H1 (cell line): ENCODE data around the gene ARHGAP28.

Experiments used
- CHD2 ChIP-seq: IDR thresholded peaks from 2 replicates; pipeline ENCODE4 v1.6.1; 2012; ENCODE audit warnings: low read length, improper control_type of control experiment
- CTCF ChIP-seq, 3 experiments: IDR thresholded peaks; 1 replicate in 2 of 3; 2 replicates in 1 of 3; pipeline versions ENCODE4 v1.5.1 to v1.6.1; 2011; ENCODE audit warnings: low read length in 3 of 3, mild to moderate bottlenecking in 3 of 3, inconsistent platforms in 2 of 3, low read depth in 1 of 3, moderate library complexity in 1 of 3; ENCODE audit not compliant: insufficient read depth in 1 of 3; ENCODE audit errors: control extremely low read depth in 1 of 3
- HDAC2 ChIP-seq, 2 experiments: fragments of 300-600 bp in 1 of 2; sonication (generic) in 1 of 2; IDR thresholded peaks; 2 replicates each; pipeline ENCODE4 v1.6.1; 2011 to 2012; ENCODE audit warnings: low read depth in 2 of 2, low read length in 2 of 2, mild to moderate bottlenecking in 2 of 2, moderate library complexity in 2 of 2, borderline replicate concordance in 1 of 2, inconsistent platforms in 1 of 2
- JUND ChIP-seq: IDR thresholded peaks from 2 replicates; pipeline ENCODE4 v1.6.1; 2011; ENCODE audit warnings: mild to moderate bottlenecking, improper control_type of control experiment, low read length
- RAD21 ChIP-seq, 2 experiments: IDR thresholded peaks in 1 of 2; conservative IDR thresholded peaks in 1 of 2; 2 replicates each; pipeline ENCODE4 v1.6.1; 2011; ENCODE audit warnings: low read depth in 2 of 2, low read length in 2 of 2, improper control_type of control experiment in 1 of 2, inconsistent platforms in 1 of 2, mild to moderate bottlenecking in 1 of 2, moderate library complexity in 1 of 2
- SIN3A ChIP-seq, 2 experiments: IDR thresholded peaks in 1 of 2; conservative IDR thresholded peaks in 1 of 2; 2 replicates each; pipeline ENCODE4 v1.6.1; 2011 to 2012; ENCODE audit warnings: low read length in 2 of 2, improper control_type of control experiment in 1 of 2, low read depth in 1 of 2, mild to moderate bottlenecking in 1 of 2

GRCh38 chr18:6941996-6942395 lies 212.5 kb downstream of the ARHGAP28 start:
- TF ChIP-seq RAD21 (IDR thresholded peaks at IDR 0.05 in 1 of 2, conservative IDR thresholded peaks at IDR 0.05 in 1 of 2; ENCODE audit: low read depth in 2 of 2, low read length in 2 of 2), result no peak
- TF ChIP-seq SIN3A (conservative IDR thresholded peaks at IDR 0.05 in 1 of 2, IDR thresholded peaks at IDR 0.05 in 1 of 2; ENCODE audit: low read depth in 1 of 2, low read length in 2 of 2), result no peak
- no peak for TF ChIP-seq HDAC2 (IDR thresholded peaks at IDR 0.05; ENCODE audit: borderline replicate concordance in 1 of 2, low read depth in 2 of 2, low read length in 2 of 2)
- TF ChIP-seq CHD2, result no peak
- no peak for TF ChIP-seq JUND
- TF ChIP-seq CTCF (IDR thresholded peaks at IDR 0.05; ENCODE audit: control extremely low read depth in 1 of 3, insufficient read depth in 1 of 3, low read depth in 1 of 3, low read length in 3 of 3), result no peak
